MM.1S (cell line): ENCODE data around the gene DENND2A.

ENCODE experiments used
- DNase-seq: peaks from one replicate; pipeline ENCODE4 v3.0.0-alpha.2; 2015
- H2AFZ ChIP-seq: fragments of 300-600 bp; sonication (generic); 2 replicates; pipeline ENCODE4 v1.6.0; 2016; ENCODE audit warnings: antibody characterized with exemption, low read length
- H3F3A ChIP-seq: fragments of 300-600 bp; sonication (generic); 2 replicates; pipeline ENCODE4 v1.6.1; 2016; ENCODE audit warnings: mild to moderate bottlenecking, antibody characterized with exemption, low read length, moderate library complexity, mixed read lengths; ENCODE audit not compliant: insufficient read depth
- H3K27ac ChIP-seq: fragments of 300-600 bp; sonication (generic); 2 replicates; pipeline ENCODE4 v1.5.1; 2016; ENCODE audit warnings: mild to moderate bottlenecking, low read length
- H3K27me3 ChIP-seq: fragments of 300-600 bp; sonication (generic); replicated peaks from 2 replicates; pipeline ENCODE4 v1.6.0; 2016; ENCODE audit warnings: low read length; ENCODE audit not compliant: insufficient read depth
- H3K36me3 ChIP-seq: fragments of 300-600 bp; sonication (generic); replicated peaks from 2 replicates; pipeline ENCODE4 v1.6.1; 2016; ENCODE audit warnings: mild to moderate bottlenecking, low read length, mixed read lengths; ENCODE audit not compliant: insufficient read depth
- H3K4me1 ChIP-seq: fragments of 300-600 bp; sonication (generic); 2 replicates; pipeline ENCODE4 v1.6.1; 2016; ENCODE audit warnings: low read length, mixed read lengths
- H3K4me2 ChIP-seq: fragments of 300-600 bp; sonication (generic); 2 replicates; pipeline ENCODE4 v1.6.0; 2016; ENCODE audit warnings: low read depth, low read length
- H3K4me3 ChIP-seq: fragments of 300-600 bp; sonication (generic); 2 replicates; pipeline ENCODE4 v1.5.1; 2016; ENCODE audit warnings: low read length, mixed read lengths
- H3K79me2 ChIP-seq: fragments of 300-600 bp; sonication (generic); 2 replicates; pipeline ENCODE4 v1.6.1; 2016; ENCODE audit warnings: mixed run types, low read length, mixed read lengths
- H3K9ac ChIP-seq: fragments of 300-600 bp; sonication (generic); 2 replicates; pipeline ENCODE4 v1.6.1; 2016; ENCODE audit warnings: low read length, mixed read lengths
- H3K9me2 ChIP-seq: fragments of 300-600 bp; sonication (generic); replicated peaks from 2 replicates; pipeline ENCODE4 v1.6.1; 2016; ENCODE audit warnings: mild to moderate bottlenecking, low read length, mixed read lengths; ENCODE audit not compliant: insufficient read depth
- H3K9me3 ChIP-seq: fragments of 300-600 bp; sonication (generic); replicated peaks from 2 replicates; pipeline ENCODE4 v1.6.1; 2016; ENCODE audit warnings: mild to moderate bottlenecking, low read length, mixed read lengths; ENCODE audit not compliant: insufficient read depth
- H4K20me1 ChIP-seq: fragments of 300-600 bp; sonication (generic); 2 replicates; pipeline ENCODE4 v1.6.1; 2016; ENCODE audit warnings: mild to moderate bottlenecking, low read length, moderate library complexity, mixed read lengths; ENCODE audit not compliant: insufficient read depth
- CTCF ChIP-seq: fragments of 300-600 bp; sonication (generic); IDR thresholded peaks from 2 replicates; pipeline ENCODE4 v1.5.1; 2016; ENCODE audit warnings: antibody characterized with exemption, low read length, mixed read lengths
- EZH2 ChIP-seq: fragments of 300-600 bp; sonication (generic); optimal IDR thresholded peaks from 2 replicates; pipeline ENCODE3; 2017; ENCODE audit warnings: low read depth, mild to moderate bottlenecking, antibody characterized with exemption, low read length, mixed read lengths
- EZH2phosphoT487 ChIP-seq: fragments of 300-600 bp; sonication (generic); IDR thresholded peaks from 2 replicates; pipeline ENCODE4 v1.6.1; 2018; ENCODE audit warnings: antibody characterized with exemption, low read length

The DENND2A gene

GRCh38 chr7:140616328-140616727, 24.3 kb downstream of the DENND2A start:
- 0 out of 2 replicates have a peak, but pooled peaks cover 9% of the 10 kb centered on the region for H3F3A ChIP-seq
- no peak for DNase-seq
- no peak overlapping the region for H3K4me3 ChIP-seq
- H3K4me2 ChIP-seq: no peak overlapping the region
- TF ChIP-seq EZH2 (no peak), EZH2phosphoT487 (no peak), CTCF (no peak)
- H3K79me2 ChIP-seq: no peaks in the 10 kb centered on the region
- H3K27ac ChIP-seq: no peak overlapping the region
- H2AFZ ChIP-seq: no peak overlapping the region
- H4K20me1 ChIP-seq: no peaks in the 10 kb centered on the region
- H3K36me3 ChIP-seq: no peaks in the 10 kb centered on the region
- H3K27me3 ChIP-seq: no peaks in the 10 kb centered on the region
- H3K9me2 ChIP-seq: no peaks in the 10 kb centered on the region
- H3K9ac ChIP-seq: no peak overlapping the region
- H3K9me3 ChIP-seq: no peaks in the 10 kb centered on the region
- H3K4me1 ChIP-seq: peaks cover 20% of the 10 kb centered on the region

GRCh38 chr7:140611641-140612040, 29.0 kb downstream of the DENND2A start:
- Histone ChIP-seq H3K9ac (no peak overlapping the region), H3K9me2 (no peaks in the 10 kb centered on the region), H3K79me2 (no peaks in the 10 kb centered on the region), H3K4me1 (0 out of 2 replicates have a peak, but pooled peaks cover 4% of the 10 kb centered on the region), H3K4me2 (no peak overlapping the region), H3K9me3 (no peaks in the 10 kb centered on the region), H3K36me3 (no peaks in the 10 kb centered on the region), H4K20me1 (no peaks in the 10 kb centered on the region), H3F3A (no peaks in the 10 kb centered on the region), H2AFZ (no peak overlapping the region), H3K27ac (no peak overlapping the region), H3K4me3 (no peak overlapping the region), H3K27me3 (no peaks in the 10 kb centered on the region)
- no peak for DNase-seq
- TF ChIP-seq EZH2: no peak
- TF ChIP-seq CTCF: no peak
- no peak for TF ChIP-seq EZH2phosphoT487

- H3K4me2 ChIP-seq: no peak overlapping the region
- no peaks in the 10 kb centered on the region for H3K36me3 ChIP-seq
- H3K27me3 ChIP-seq: no peaks in the 10 kb centered on the region
- no peak overlapping the region for H3K9ac ChIP-seq
- no peaks in the 10 kb centered on the region for H3K79me2 ChIP-seq
- H3K4me3 ChIP-seq: no peak overlapping the region
- no peak for DNase-seq
- no peak overlapping the region for H2AFZ ChIP-seq
- H3F3A ChIP-seq: no peaks in the 10 kb centered on the region
- no peaks in the 10 kb centered on the region for H4K20me1 ChIP-seq
- no peak for TF ChIP-seq EZH2phosphoT487
- no peak for TF ChIP-seq CTCF
- no peak for TF ChIP-seq EZH2
- 0 out of 2 replicates have a peak, but pooled peaks cover 4% of the 10 kb centered on the region for H3K4me1 ChIP-seq
- H3K9me2 ChIP-seq: no peaks in the 10 kb centered on the region
- no peak overlapping the region for H3K27ac ChIP-seq
- H3K9me3 ChIP-seq: no peaks in the 10 kb centered on the region
These were observed 30.1 kb downstream of the DENND2A start for GRCh38 chr7:140610204-140611165.
